ENCODE data around the gene NSF. TPM values are rescaled to one million over a fixed set of nuclear protein-coding genes. Genes with fewer than 3 reads are reported as not detected.
"Not testable (repeated sequence)": the region's sequence is repeated elsewhere in the genome, so short reads cannot be mapped to it uniquely, and the experiment has no call there.

The NSF gene
- total and polyA plus RNA-seq, 3 experiments from 2014 or later, result 22.7 to 43.0 (median 37.7) TPM

DNA sequence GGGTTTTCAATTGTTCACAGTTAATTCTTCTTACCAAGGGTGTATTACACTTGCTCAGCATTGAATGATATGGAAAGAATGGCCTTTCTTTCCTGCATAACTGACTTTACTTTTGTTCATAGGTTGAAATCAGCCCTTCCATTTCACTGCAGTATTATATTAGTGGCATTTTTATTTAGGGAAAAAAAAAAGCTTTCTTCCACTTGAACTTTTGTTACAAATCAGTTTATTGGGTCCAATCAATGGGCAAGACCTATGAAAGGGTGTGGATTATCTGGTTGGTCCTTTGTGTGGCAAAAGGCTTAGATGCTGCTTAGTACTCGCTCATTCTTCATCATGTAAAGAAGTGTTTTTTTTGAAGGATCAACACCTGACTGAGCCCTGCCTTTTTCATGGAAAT lies 154.0 kb downstream of the NSF start:
- Histone ChIP-seq H3K9me3 (ENCODE audit: low read length) (no peaks in the 10 kb centered on the region), H3K27me3 (ENCODE audit: insufficient read depth, low read length, poor library complexity, severe bottlenecking) (no peaks in the 10 kb centered on the region), H3K4me1 (ENCODE audit: insufficient read depth, low read length) (no peaks in the 10 kb centered on the region), H3K27ac (ENCODE audit: low read depth, low read length) (no peak overlapping the region), H3K36me3 (ENCODE audit: insufficient read depth, low read length) (peaks cover 2% of the 10 kb centered on the region), H3K4me3 (ENCODE audit: low read length) (no peak overlapping the region)
- DNase-seq, result no peak
- Mint-ChIP-seq H3K4me1 (no peaks in the 10 kb centered on the region), H3K9me3 (no peaks in the 10 kb centered on the region), H3K27ac (no peak overlapping the region), H3K27me3 (peaks cover 0 to 2% of the 10 kb centered on the region in 2 donors), H3K4me3 (no peak overlapping the region), H3K36me3 (peaks cover 0 to 47% (median 13%) of the 10 kb centered on the region in 3 donors)
- POLR2A ChIA-PET, result no interaction called here
- CTCF ChIA-PET, result no interaction called here

DNA sequence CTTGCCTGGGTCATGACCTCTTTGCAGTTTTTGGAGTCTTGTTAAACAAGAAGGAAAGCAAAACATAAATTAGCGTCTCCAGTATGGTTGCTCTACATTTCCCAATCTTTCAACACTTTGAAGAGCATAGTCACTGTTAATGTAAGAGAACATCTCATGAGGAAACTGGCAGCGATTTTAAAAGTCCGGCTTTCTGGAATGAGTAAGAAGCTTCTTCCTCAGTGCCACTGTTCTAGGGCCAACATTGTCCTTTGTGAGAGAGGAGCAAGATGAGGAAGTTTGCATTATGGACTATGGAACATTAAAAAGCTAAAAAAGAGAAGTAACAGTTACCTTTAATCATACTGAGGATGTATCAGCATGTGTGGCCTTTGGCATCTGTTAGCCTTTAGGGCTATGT lies 154.9 kb downstream of the NSF start:
- Mint-ChIP-seq H3K4me3 (no peak overlapping the region), H3K27ac (no peak overlapping the region), H3K27me3 (peaks cover 0 to 2% of the 10 kb centered on the region in 2 donors), H3K4me1 (no peaks in the 10 kb centered on the region), H3K9me3 (no peaks in the 10 kb centered on the region), H3K36me3 (peaks cover 3 to 50% (median 16%) of the 10 kb centered on the region in 3 donors)
- ChIA-PET CTCF (no interaction called here), POLR2A (no interaction called here)
- peaks cover 7% of the 10 kb centered on the region for H3K36me3 ChIP-seq (ENCODE audit: insufficient read depth, low read length)
- H3K4me1 ChIP-seq (ENCODE audit: insufficient read depth, low read length), result no peaks in the 10 kb centered on the region
- H3K27me3 ChIP-seq (ENCODE audit: insufficient read depth, low read length, poor library complexity, severe bottlenecking), result no peaks in the 10 kb centered on the region
- H3K9me3 ChIP-seq (ENCODE audit: low read length), result no peaks in the 10 kb centered on the region
- no peak overlapping the region for H3K4me3 ChIP-seq (ENCODE audit: low read length)
- no peak for DNase-seq
- H3K27ac ChIP-seq (ENCODE audit: low read depth, low read length), result no peak overlapping the region

DNA sequence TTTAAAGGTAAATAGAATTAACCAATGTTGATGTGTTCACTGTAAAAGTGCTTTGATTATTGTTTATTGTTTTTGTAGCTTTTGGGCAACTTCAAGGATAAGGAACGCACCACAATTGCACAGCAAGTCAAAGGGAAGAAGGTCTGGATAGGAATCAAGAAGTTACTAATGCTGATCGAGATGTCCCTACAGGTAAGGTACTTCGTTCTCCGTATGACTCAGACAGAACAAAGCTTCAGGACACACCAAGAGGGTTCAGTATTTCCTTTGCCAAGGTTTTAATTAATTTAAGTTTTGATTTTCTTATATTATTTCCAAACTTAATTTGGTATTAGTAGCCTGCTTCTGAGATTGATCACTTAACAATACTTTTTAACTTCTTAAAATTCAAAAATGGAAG lies 161.0 kb downstream of the NSF start:
- Mint-ChIP-seq H3K4me3 (no peak overlapping the region), H3K27me3 (no peaks in the 10 kb centered on the region), H3K36me3 (peaks cover 9 to 80% (median 28%) of the 10 kb centered on the region in 3 donors), H3K4me1 (no peaks in the 10 kb centered on the region), H3K9me3 (no peaks in the 10 kb centered on the region), H3K27ac (peak overlapping the region in 1 of 8 donors; percentile 43)
- no peaks in the 10 kb centered on the region for H3K27me3 ChIP-seq (ENCODE audit: insufficient read depth, low read length, poor library complexity, severe bottlenecking)
- H3K4me3 ChIP-seq (ENCODE audit: low read length), result no peak overlapping the region
- H3K4me1 ChIP-seq (ENCODE audit: insufficient read depth, low read length), result no peaks in the 10 kb centered on the region
- H3K27ac ChIP-seq (ENCODE audit: low read depth, low read length), result no peak overlapping the region
- POLR2A ChIA-PET, result interaction anchor here (0.7 kb wide), 1 partner anchor 20 kb away, joined by 3 read pairs; no protein-coding TSS in a partner anchor
- no peak for DNase-seq
- H3K36me3 ChIP-seq (ENCODE audit: insufficient read depth, low read length), result peaks cover 16% of the 10 kb centered on the region
- CTCF ChIA-PET, result interaction anchor here (1.2 kb wide), 1 partner anchor 12 kb away, joined by 3 read pairs; no protein-coding TSS in a partner anchor
- H3K9me3 ChIP-seq (ENCODE audit: low read length), result no peaks in the 10 kb centered on the region

DNA sequence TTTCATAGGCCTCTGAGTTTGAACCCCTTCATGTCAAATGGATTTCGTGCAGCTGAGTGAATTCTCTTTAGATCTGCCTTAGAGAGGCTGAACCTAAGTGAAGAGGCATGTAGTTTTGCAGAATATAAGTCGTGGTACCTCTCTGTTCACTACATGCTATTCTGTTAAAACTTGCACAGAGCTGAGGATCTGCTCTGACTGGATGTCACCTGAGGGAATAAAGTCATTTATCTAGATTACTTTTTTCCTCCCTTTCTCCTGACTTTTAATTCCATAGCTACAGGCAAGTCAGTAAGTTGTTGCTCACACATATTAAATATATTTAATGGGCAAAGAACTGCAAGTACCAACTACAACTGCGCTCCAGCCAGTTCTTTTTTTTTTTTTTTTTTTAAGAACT lies 163.3 kb downstream of the NSF start:
- H3K4me1 Mint-ChIP-seq, result peaks cover 0 to 7% (median 0%) of the 10 kb centered on the region in 3 donors
- no peak overlapping the region for H3K27ac ChIP-seq (ENCODE audit: low read depth, low read length)
- H3K9me3 Mint-ChIP-seq, result no peaks in the 10 kb centered on the region
- H3K27ac Mint-ChIP-seq, result peak overlapping the region in 2 of 8 donors; percentile 17 to 23
- no peak overlapping the region for H3K4me3 ChIP-seq (ENCODE audit: low read length)
- H3K27me3 Mint-ChIP-seq, result no peaks in the 10 kb centered on the region
- no peak for DNase-seq
- peaks cover 9 to 86% (median 35%) of the 10 kb centered on the region in 3 donors for H3K36me3 Mint-ChIP-seq
- peaks cover 16% of the 10 kb centered on the region for H3K36me3 ChIP-seq (ENCODE audit: insufficient read depth, low read length)
- CTCF ChIA-PET, result interaction anchor here (0.6 to 1.1 kb wide), 2 partner anchors 35 to 345 kb away, joined by 3 read pairs; no protein-coding TSS in a partner anchor
- POLR2A ChIA-PET, result interaction anchor here (0.6 kb wide), 1 partner anchor 14 kb away, joined by 3 read pairs; no protein-coding TSS in a partner anchor
- H3K27me3 ChIP-seq (ENCODE audit: insufficient read depth, low read length, poor library complexity, severe bottlenecking), result no peaks in the 10 kb centered on the region
- H3K9me3 ChIP-seq (ENCODE audit: low read length), result no peaks in the 10 kb centered on the region
- H3K4me3 Mint-ChIP-seq, result no peak overlapping the region
- H3K4me1 ChIP-seq (ENCODE audit: insufficient read depth, low read length), result no peaks in the 10 kb centered on the region

DNA sequence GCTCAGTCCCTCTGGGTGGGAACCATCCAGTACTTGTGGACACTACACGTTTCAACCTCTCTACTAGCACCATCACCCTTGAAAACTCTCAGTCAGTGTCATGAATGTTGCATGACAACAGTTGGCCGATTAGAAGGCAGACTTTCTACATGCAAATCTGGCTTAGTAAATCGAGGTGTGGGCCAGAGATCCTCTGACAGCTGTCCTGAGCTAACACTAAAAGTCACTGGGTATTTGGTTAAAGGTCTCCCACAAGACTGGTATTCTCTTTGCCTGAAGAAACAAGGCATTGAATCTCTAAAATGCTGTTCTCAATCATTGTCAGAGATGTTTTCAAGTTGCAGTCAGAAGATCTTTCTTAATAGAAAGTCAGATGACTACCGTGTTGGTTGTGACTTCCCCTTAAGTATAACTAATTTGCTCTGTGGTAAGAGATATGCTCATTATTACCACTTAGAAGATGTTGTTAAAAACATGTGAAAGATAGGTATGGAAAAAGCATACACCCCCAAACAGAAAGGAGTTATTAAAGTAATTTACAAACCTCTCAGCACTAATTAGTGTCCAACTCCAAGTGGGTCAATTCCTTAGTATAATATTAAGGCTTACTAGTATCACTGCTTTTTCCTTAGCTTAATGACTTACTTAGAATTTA lies 165.7 kb downstream of the NSF start:
- H3K36me3 Mint-ChIP-seq, result peaks cover 6 to 76% (median 35%) of the 10 kb centered on the region in 3 donors
- no peaks in the 10 kb centered on the region for H3K9me3 Mint-ChIP-seq

DNA sequence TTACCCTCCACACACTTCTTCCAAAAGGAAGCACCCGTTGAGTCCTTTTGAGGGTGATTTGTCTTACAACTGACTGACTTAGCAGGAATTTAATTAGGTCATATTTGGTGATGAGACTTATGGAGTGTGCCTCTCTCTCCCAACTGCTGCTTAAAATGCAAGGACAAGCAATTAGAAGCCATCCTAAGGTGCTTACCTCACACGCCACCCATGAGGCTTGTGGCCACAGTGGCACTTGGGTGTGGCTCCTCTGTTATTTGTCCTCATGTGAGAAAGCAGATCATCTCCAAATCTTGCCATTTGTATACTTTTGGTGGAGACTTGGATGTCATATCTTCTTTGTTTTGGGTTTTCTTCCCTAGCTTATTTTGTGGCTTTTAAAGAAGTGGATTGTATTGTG lies 166.4 kb downstream of the NSF start:
- peak overlapping the region in 3 of 8 donors; percentile 1 to 36 (median 29) for H3K27ac Mint-ChIP-seq
- CTCF ChIA-PET, result interaction anchor here (0.7 kb wide), 1 partner anchor 9 kb away, joined by 3 read pairs; no protein-coding TSS in a partner anchor

More for the DNA sequence above, 165.7 kb downstream of the NSF start:
- H3K4me1 Mint-ChIP-seq, result peaks cover 0 to 7% (median 0%) of the 10 kb centered on the region in 3 donors
- no peaks in the 10 kb centered on the region for H3K27me3 Mint-ChIP-seq
- H3K4me3 Mint-ChIP-seq, result no peak overlapping the region
- Histone ChIP-seq H3K36me3 (ENCODE audit: insufficient read depth, low read length) (peaks cover 10% of the 10 kb centered on the region), H3K9me3 (ENCODE audit: low read length) (no peaks in the 10 kb centered on the region), H3K27me3 (ENCODE audit: insufficient read depth, low read length, poor library complexity, severe bottlenecking) (no peaks in the 10 kb centered on the region), H3K27ac (ENCODE audit: low read depth, low read length) (no peak overlapping the region), H3K4me1 (ENCODE audit: insufficient read depth, low read length) (no peaks in the 10 kb centered on the region), H3K4me3 (ENCODE audit: low read length) (no peak overlapping the region)
- no peak for DNase-seq
- ChIA-PET CTCF (interaction anchor here (0.7 kb wide), 1 partner anchor 9 kb away, joined by 3 read pairs; no protein-coding TSS in a partner anchor), POLR2A (no interaction called here)
- peak overlapping the region in 1 of 8 donors; percentile 1 for H3K27ac Mint-ChIP-seq

DNA sequence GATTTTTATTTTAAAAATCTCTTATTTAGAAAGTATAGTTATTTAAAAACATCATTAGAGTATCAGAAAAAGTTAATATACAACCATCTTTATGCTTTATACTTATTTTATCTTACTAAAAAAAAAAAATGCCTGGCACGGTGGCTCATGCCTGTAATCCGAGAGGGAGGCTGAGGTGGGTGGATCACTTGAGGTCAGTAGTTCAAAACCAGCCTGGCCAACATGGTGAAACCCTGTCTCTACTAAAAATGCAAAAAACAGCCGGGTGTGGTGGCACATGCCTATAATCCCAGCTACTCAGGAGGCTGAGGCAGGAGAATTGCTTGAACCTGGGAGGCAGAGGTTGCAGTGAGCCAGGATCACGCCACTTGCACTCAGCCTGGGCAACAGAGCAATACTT lies 167.1 kb downstream of the NSF start:
- CTCF ChIA-PET; H3K9me3 ChIP-seq (ENCODE audit: low read length); H3K27me3 ChIP-seq (ENCODE audit: insufficient read depth, low read length, poor library complexity, severe bottlenecking); H3K36me3 ChIP-seq (ENCODE audit: insufficient read depth, low read length); H3K4me3 Mint-ChIP-seq; H3K9me3 Mint-ChIP-seq; H3K4me1 ChIP-seq (ENCODE audit: insufficient read depth, low read length); H3K27me3 Mint-ChIP-seq; H3K4me1 Mint-ChIP-seq; H3K4me3 ChIP-seq (ENCODE audit: low read length); H3K27ac ChIP-seq (ENCODE audit: low read depth, low read length); H3K27ac Mint-ChIP-seq; POLR2A ChIA-PET; DNase-seq: not testable (repeated sequence)
- peaks cover 6 to 64% (median 31%) of the 10 kb centered on the region in 3 donors for H3K36me3 Mint-ChIP-seq

More for the DNA sequence above, 166.4 kb downstream of the NSF start:
- Histone ChIP-seq H3K36me3 (ENCODE audit: insufficient read depth, low read length) (peaks cover 10% of the 10 kb centered on the region), H3K4me1 (ENCODE audit: insufficient read depth, low read length) (no peaks in the 10 kb centered on the region), H3K4me3 (ENCODE audit: low read length) (no peak overlapping the region), H3K27ac (ENCODE audit: low read depth, low read length) (no peak overlapping the region), H3K9me3 (ENCODE audit: low read length) (no peaks in the 10 kb centered on the region), H3K27me3 (ENCODE audit: insufficient read depth, low read length, poor library complexity, severe bottlenecking) (no peaks in the 10 kb centered on the region)
- H3K36me3 Mint-ChIP-seq, result peaks cover 6 to 70% (median 33%) of the 10 kb centered on the region in 3 donors
- H3K4me3 Mint-ChIP-seq, result no peak overlapping the region
- H3K27me3 Mint-ChIP-seq, result no peaks in the 10 kb centered on the region
- no peaks in the 10 kb centered on the region for H3K9me3 Mint-ChIP-seq
- POLR2A ChIA-PET, result no interaction called here
- no peak for DNase-seq
- peaks cover 0 to 7% (median 0%) of the 10 kb centered on the region in 3 donors for H3K4me1 Mint-ChIP-seq

DNA sequence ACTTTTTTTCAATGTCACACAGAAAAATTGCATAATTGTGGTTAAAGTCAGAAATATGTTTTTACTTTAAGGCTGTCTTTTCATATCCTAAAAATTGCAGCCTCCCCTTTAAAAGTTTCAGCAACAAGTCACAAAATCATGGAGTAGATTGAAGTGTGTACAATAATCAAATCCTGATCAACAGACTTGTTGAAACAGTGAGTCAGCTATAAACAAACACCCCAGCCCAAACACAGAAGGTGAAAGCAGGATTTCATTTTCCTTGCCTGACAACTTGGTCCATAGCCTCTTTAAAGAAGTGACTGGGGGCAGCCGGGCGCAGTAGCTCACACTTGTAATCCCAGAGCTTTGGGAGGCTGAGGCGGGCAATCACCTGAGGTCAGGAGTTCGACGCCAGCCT lies 168.1 kb downstream of the NSF start:
- DNase-seq, result no peak
- no peaks in the 10 kb centered on the region for H3K4me1 ChIP-seq (ENCODE audit: insufficient read depth, low read length)
- no peak overlapping the region for H3K27ac Mint-ChIP-seq
- no peaks in the 10 kb centered on the region for H3K27me3 Mint-ChIP-seq
- peaks cover 0 to 7% (median 0%) of the 10 kb centered on the region in 3 donors for H3K4me1 Mint-ChIP-seq
- no peaks in the 10 kb centered on the region for H3K9me3 ChIP-seq (ENCODE audit: low read length)
- POLR2A ChIA-PET, result no interaction called here
- peaks cover 10% of the 10 kb centered on the region for H3K36me3 ChIP-seq (ENCODE audit: insufficient read depth, low read length)
- H3K27me3 ChIP-seq (ENCODE audit: insufficient read depth, low read length, poor library complexity, severe bottlenecking), result no peaks in the 10 kb centered on the region
- no peak overlapping the region for H3K27ac ChIP-seq (ENCODE audit: low read depth, low read length)
- H3K4me3 ChIP-seq (ENCODE audit: low read length), result no peak overlapping the region
- peaks cover 6 to 57% (median 27%) of the 10 kb centered on the region in 3 donors for H3K36me3 Mint-ChIP-seq
- H3K4me3 Mint-ChIP-seq, result no peak overlapping the region
- H3K9me3 Mint-ChIP-seq, result no peaks in the 10 kb centered on the region
- CTCF ChIA-PET, result interaction anchor here (0.7 kb wide), 1 partner anchor 25 kb away, joined by 3 read pairs; no protein-coding TSS in a partner anchor
